ENCODE results near the gene FAM72A.
"Not testable (repeated sequence)": the region's sequence is repeated elsewhere in the genome, so short reads cannot be mapped to it uniquely, and the experiment has no call there.

The FAM72A gene

GRCh38 chr1:206202789-206203363 lies at the start of gene FAM72A:
TSS of gene FAM72A (minus strand) at chr1:206202839. CDS start at chr1:206202025, 814 bp downstream.
- peak; percentile 95 for DNase-seq (ENCODE audit: low read depth)

GRCh38 chr1:206250953-206251681 lies 48.5 kb upstream of the FAM72A start:
- not testable (repeated sequence) for DNase-seq (ENCODE audit: low read depth)

GRCh38 chr1:206246129-206246886 lies 43.7 kb upstream of the FAM72A start:
- not testable (repeated sequence) for DNase-seq (ENCODE audit: low read depth)

- not testable (repeated sequence) for DNase-seq (ENCODE audit: low read depth)
Observed at GRCh38 chr1:206245479-206245878, 42.8 kb upstream of the FAM72A start.

- not testable (repeated sequence) for DNase-seq (ENCODE audit: low read depth)
Observed at GRCh38 chr1:206243335-206243734, 40.7 kb upstream of the FAM72A start.

GRCh38 chr1:206240288-206240687 lies 37.6 kb upstream of the FAM72A start:
- DNase-seq (ENCODE audit: low read depth) = not testable (repeated sequence)

GRCh38 chr1:206235190-206235589 lies 32.6 kb upstream of the FAM72A start:
- DNase-seq (ENCODE audit: low read depth) = not testable (repeated sequence)

- DNase-seq (ENCODE audit: low read depth) = not testable (repeated sequence)
Observed at GRCh38 chr1:206234189-206234916, 31.7 kb upstream of the FAM72A start.

GRCh38 chr1:206232970-206233645 lies 30.5 kb upstream of the FAM72A start:
- not testable (repeated sequence) for DNase-seq (ENCODE audit: low read depth)

GRCh38 chr1:206231989-206232388 lies 29.4 kb upstream of the FAM72A start:
- not testable (repeated sequence) for DNase-seq (ENCODE audit: low read depth)

- DNase-seq (ENCODE audit: low read depth) = not testable (repeated sequence)
Observed at GRCh38 chr1:206229286-206229685, 26.6 kb upstream of the FAM72A start.

GRCh38 chr1:206226886-206227285 lies 24.2 kb upstream of the FAM72A start:
- DNase-seq (ENCODE audit: low read depth) = not testable (repeated sequence)

GRCh38 chr1:206225386-206225785 lies 22.7 kb upstream of the FAM72A start:
- not testable (repeated sequence) for DNase-seq (ENCODE audit: low read depth)

- DNase-seq (ENCODE audit: low read depth) = not testable (repeated sequence)
Observed at GRCh38 chr1:206224190-206224776, 21.6 kb upstream of the FAM72A start.

- not testable (repeated sequence) for DNase-seq (ENCODE audit: low read depth)
Observed at GRCh38 chr1:206221585-206221984, 18.9 kb upstream of the FAM72A start.

- not testable (repeated sequence) for DNase-seq (ENCODE audit: low read depth)
Observed at GRCh38 chr1:206220332-206221000, 17.8 kb upstream of the FAM72A start.

- DNase-seq (ENCODE audit: low read depth) = not testable (repeated sequence)
Observed at GRCh38 chr1:206219514-206220331, 17.1 kb upstream of the FAM72A start.

- DNase-seq (ENCODE audit: low read depth) = not testable (repeated sequence)
Observed at GRCh38 chr1:206218765-206219164, 16.1 kb upstream of the FAM72A start.

- DNase-seq (ENCODE audit: low read depth) = not testable (repeated sequence)
Observed at GRCh38 chr1:206218285-206218684, 15.6 kb upstream of the FAM72A start.
